Skeletal muscle tissue (tissue), 4 donors: ENCODE measurements around the gene TPPP. TPM values are rescaled to one million over a fixed set of nuclear protein-coding genes. Genes with fewer than 3 reads are reported as not detected.

Experiments
- H3K27ac ChIP-seq: one replicate; pipeline ENCODE4 v1.7.0; 2013; ENCODE audit warnings: mild to moderate bottlenecking, low read depth, low read length, inconsistent platforms
- H3K27me3 ChIP-seq, 3 donors: one replicate each; pipeline ENCODE4 v1.7.0; 2013; ENCODE audit warnings: low read length in 3 of 3; ENCODE audit not compliant: control insufficient read depth in 3 of 3, insufficient read depth in 3 of 3
- H3K36me3 ChIP-seq, 3 donors: one replicate each; pipeline ENCODE4 v1.7.0; 2013; ENCODE audit warnings: low read length in 3 of 3; ENCODE audit not compliant: control insufficient read depth in 3 of 3, insufficient read depth in 3 of 3
- H3K4me1 ChIP-seq, 3 donors: one replicate each; pipeline ENCODE4 v1.7.0; 2013; ENCODE audit warnings: low read length in 3 of 3, mild to moderate bottlenecking in 3 of 3; ENCODE audit not compliant: control insufficient read depth in 3 of 3, insufficient read depth in 3 of 3
- H3K4me3 ChIP-seq, 3 donors: one replicate each; pipeline ENCODE4 v1.7.0; 2013; ENCODE audit warnings: low read length in 3 of 3
- H3K9ac ChIP-seq, 3 donors: one replicate each; pipeline ENCODE4 v1.7.0; 2013; ENCODE audit warnings: low read length in 3 of 3, mild to moderate bottlenecking in 3 of 3, moderate library complexity in 2 of 3, low read depth in 1 of 3
- H3K9me3 ChIP-seq, 3 donors: one replicate each; pipeline ENCODE4 v1.7.0; 2013; ENCODE audit warnings: low read length in 3 of 3; ENCODE audit not compliant: control insufficient read depth in 3 of 3
- total RNA-seq: library from RNA; depleted of rRNA; stranded (reverse); fragments of >200 nt; gene quantifications from one replicate; pipeline ENCODE4 v1.2.3, GENCODE V29; 2014
- donor health status: Osteomylitis.

Gene TPPP
- total RNA-seq, 1 donor from 2014 or later = 3.7 TPM

- Histone ChIP-seq H3K36me3 (peaks cover 14 to 30% (median 28%) of the 10 kb centered on the region in 3 donors), H3K4me1 (no peaks in the 10 kb centered on the region), H3K27ac (no peak overlapping the region), H3K9me3 (no peaks in the 10 kb centered on the region), H3K27me3 (no peaks in the 10 kb centered on the region), H3K4me3 (no peak overlapping the region), H3K9ac (no peak overlapping the region)
Observed at GRCh38 chr5:657570-657969, 35.6 kb downstream of the TPPP start.

GRCh38 chr5:655406-655805 is 37.7 kb downstream of the TPPP start:
- peaks cover 9 to 14% (median 13%) of the 10 kb centered on the region in 3 donors for H3K36me3 ChIP-seq
- no peak overlapping the region for H3K27ac ChIP-seq
- H3K9me3 ChIP-seq = no peaks in the 10 kb centered on the region
- no peaks in the 10 kb centered on the region for H3K27me3 ChIP-seq
- H3K4me1 ChIP-seq = no peaks in the 10 kb centered on the region
- no peak overlapping the region for H3K4me3 ChIP-seq
- no peak overlapping the region for H3K9ac ChIP-seq

- Histone ChIP-seq H3K4me3 (no peak overlapping the region), H3K27me3 (no peaks in the 10 kb centered on the region), H3K27ac (no peak overlapping the region), H3K36me3 (peaks cover 4 to 8% (median 6%) of the 10 kb centered on the region in 3 donors), H3K9me3 (no peaks in the 10 kb centered on the region), H3K9ac (no peak overlapping the region), H3K4me1 (no peaks in the 10 kb centered on the region)
Observed at GRCh38 chr5:654071-654778, 38.9 kb downstream of the TPPP start.

DNA sequence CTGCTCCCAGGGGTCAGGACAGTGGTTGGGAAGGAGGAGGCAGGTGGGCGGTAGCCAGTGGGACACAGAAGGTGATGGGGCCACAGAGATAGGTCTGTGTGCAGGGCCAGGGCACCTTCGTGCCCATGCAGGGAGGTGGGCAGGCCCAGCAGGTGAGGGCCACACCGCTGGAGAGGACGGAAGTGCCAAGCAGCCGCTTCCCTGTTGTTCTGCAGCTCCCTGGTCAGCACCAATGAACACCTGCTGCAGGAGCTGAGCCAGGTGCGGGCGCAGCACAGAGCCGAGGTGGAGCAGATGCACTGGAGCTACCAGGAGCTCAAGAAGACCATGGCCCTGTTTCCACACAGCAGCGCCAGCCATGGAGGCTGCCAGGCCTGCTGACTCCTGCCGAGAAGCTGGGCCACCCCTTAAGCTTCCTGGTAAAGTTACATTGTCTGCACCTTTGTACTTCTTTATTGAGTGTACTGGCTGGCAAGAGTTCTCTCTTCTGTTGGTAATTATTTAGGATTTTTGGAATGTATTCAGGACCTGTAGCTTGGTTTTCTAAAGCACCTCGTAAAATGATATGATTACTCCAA is 40.3 kb downstream of the TPPP start:
- H3K36me3 ChIP-seq = peaks cover 4 to 8% (median 5%) of the 10 kb centered on the region in 3 donors
- no peak overlapping the region for H3K4me3 ChIP-seq
- H3K27ac ChIP-seq = no peak overlapping the region
- no peak overlapping the region for H3K9ac ChIP-seq
- no peaks in the 10 kb centered on the region for H3K27me3 ChIP-seq
- H3K4me1 ChIP-seq = no peaks in the 10 kb centered on the region
- H3K9me3 ChIP-seq = no peaks in the 10 kb centered on the region

- H3K9me3 ChIP-seq = no peaks in the 10 kb centered on the region
- no peak overlapping the region for H3K4me3 ChIP-seq
Observed at GRCh38 chr5:652023-652515, 41.1 kb downstream of the TPPP start.

GRCh38 chr5:651296-652022 is 41.7 kb downstream of the TPPP start:
- H3K27me3 ChIP-seq = no peaks in the 10 kb centered on the region
- no peaks in the 10 kb centered on the region for H3K9me3 ChIP-seq
- H3K9ac ChIP-seq = no peak overlapping the region
- H3K27ac ChIP-seq = no peak overlapping the region
- H3K4me3 ChIP-seq = no peak overlapping the region
- H3K4me1 ChIP-seq = no peaks in the 10 kb centered on the region
- peaks cover 0 to 7% (median 7%) of the 10 kb centered on the region in 3 donors for H3K36me3 ChIP-seq

More at GRCh38 chr5:652023-652515, 41.1 kb downstream of the TPPP start:
- H3K36me3 ChIP-seq = peaks cover 0 to 7% (median 7%) of the 10 kb centered on the region in 3 donors
- H3K9ac ChIP-seq = no peak overlapping the region
- H3K27me3 ChIP-seq = no peaks in the 10 kb centered on the region
- H3K27ac ChIP-seq = no peak overlapping the region
- no peaks in the 10 kb centered on the region for H3K4me1 ChIP-seq

GRCh38 chr5:647727-648126 is 45.4 kb downstream of the TPPP start:
- H3K4me3 ChIP-seq = no peak overlapping the region
- H3K9me3 ChIP-seq = no peaks in the 10 kb centered on the region
- peaks cover 3 to 7% (median 5%) of the 10 kb centered on the region in 3 donors for H3K36me3 ChIP-seq
- H3K9ac ChIP-seq = no peak overlapping the region
- H3K27ac ChIP-seq = no peak overlapping the region
- H3K27me3 ChIP-seq = no peaks in the 10 kb centered on the region
- H3K4me1 ChIP-seq = no peaks in the 10 kb centered on the region

DNA sequence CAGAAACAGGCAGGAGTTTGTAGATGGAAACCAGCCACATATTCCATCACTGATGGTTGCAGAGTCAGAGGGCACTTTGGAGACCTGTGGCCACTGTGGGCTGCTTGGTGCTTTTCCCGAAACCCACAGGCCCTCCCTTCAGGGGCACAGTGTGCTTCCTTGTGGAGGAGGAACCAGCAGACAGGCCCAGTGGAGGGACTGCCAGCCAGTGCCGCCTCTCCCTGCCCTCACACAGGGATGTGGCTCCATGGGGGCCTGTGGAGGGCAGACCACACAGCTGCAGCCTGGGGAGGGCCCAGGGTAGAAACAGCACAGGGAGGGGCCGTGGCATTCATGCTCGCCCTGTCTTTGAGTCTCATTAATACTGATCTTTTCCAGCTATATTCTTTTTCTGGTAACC is 45.8 kb downstream of the TPPP start:
- no peaks in the 10 kb centered on the region for H3K4me1 ChIP-seq
- H3K27me3 ChIP-seq = no peaks in the 10 kb centered on the region

DNA sequence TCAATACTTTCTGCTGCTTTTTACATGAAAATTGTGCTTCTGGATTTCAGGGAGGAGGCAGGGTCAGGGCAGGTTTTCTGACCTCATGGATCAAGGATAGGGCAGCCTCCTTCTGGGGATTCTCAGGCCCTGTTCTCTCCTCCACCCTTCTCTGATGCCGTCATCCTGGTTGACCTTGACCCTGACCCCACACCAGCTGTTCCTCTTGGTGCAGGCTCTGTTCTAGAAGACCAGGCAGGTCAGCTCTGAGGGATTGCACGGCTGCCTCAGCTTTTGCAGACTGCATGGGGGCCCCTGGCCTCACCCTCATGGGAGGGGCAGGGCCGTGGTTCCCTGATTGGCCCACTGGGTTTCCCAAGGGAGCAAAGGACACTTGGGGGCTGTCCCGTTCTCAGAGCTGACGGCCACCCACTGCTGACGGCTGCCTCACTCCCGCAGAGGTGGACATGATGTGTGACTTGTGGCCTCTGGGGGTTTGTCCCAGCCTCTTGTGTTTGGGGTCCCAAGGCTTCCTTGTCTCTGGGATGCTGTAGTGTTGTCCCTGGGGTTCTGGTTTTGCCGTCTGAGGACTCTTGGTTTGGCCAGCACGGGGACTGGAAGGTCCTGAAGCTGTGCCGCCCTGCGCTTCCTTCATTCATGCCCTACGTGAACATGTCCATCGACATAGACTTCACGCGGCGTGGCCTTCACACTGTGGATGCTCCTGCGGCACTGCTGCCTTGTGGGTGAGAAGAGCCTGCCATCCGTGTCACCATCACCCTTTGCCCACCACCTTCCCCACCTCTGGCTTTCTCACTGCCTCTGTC is 46.6 kb downstream of the TPPP start:
- Histone ChIP-seq H3K27ac (no peak overlapping the region), H3K27me3 (no peaks in the 10 kb centered on the region), H3K9ac (no peak overlapping the region), H3K9me3 (no peaks in the 10 kb centered on the region), H3K4me1 (no peaks in the 10 kb centered on the region), H3K4me3 (no peak overlapping the region), H3K36me3 (peaks cover 3 to 5% (median 4%) of the 10 kb centered on the region in 3 donors)

More for the DNA sequence above, 45.8 kb downstream of the TPPP start:
- H3K27ac ChIP-seq = no peak overlapping the region
- H3K9me3 ChIP-seq = no peaks in the 10 kb centered on the region
- no peak overlapping the region for H3K9ac ChIP-seq
- no peak overlapping the region for H3K4me3 ChIP-seq
- H3K36me3 ChIP-seq = peaks cover 3 to 7% (median 5%) of the 10 kb centered on the region in 3 donors
